ENCODE data around the gene GPR89A. TPM values are rescaled to one million over a fixed set of nuclear protein-coding genes. Genes with fewer than 3 reads are reported as not detected.

GPR89A gene
- 37.8 TPM for total RNA-seq

DNA sequence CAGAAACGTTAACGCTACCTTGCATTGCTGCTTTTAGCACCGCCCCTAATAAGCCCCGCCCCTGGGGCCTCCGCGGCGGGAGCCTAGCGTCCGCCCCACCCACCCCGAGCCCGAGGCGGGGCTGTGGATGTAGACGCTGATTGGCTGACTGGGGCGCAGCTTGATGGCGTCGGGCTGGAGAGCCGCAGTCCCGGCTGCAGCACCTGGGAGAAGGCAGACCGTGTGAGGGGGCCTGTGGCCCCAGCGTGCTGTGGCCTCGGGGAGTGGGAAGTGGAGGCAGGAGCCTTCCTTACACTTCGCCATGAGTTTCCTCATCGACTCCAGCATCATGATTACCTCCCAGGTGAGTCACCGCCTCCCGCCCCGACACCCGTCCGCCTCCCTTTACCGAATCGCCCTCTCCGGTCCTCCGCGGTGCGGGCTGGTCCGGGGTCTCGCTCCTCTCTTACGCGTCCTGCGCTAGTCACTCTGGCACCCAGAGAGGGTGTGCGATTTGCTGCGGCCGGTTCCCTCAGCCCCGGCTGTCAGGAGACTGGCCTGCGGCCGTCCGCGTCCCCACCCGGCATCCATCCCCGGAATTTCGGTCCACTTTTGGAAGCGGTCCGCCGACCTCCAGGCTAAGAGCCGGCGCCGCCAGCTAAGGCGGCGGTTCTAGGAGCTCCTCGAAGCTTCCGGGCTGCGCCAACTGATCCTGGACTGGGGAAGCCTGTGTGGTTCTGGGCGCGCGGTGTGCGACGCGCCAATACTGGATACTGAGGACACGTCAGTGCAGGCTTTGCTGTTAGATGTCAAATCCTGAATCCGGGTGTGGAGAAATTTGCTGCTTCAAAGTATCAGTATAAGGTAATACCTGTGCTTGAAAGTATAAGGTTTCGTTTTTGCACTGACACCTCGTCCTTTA is at the start of gene GPR89A:
TSS of gene GPR89A (plus strand) at position 156 of the 901 bp plus-strand sequence. CDS start at position 302, 146 bp downstream.

DNA sequence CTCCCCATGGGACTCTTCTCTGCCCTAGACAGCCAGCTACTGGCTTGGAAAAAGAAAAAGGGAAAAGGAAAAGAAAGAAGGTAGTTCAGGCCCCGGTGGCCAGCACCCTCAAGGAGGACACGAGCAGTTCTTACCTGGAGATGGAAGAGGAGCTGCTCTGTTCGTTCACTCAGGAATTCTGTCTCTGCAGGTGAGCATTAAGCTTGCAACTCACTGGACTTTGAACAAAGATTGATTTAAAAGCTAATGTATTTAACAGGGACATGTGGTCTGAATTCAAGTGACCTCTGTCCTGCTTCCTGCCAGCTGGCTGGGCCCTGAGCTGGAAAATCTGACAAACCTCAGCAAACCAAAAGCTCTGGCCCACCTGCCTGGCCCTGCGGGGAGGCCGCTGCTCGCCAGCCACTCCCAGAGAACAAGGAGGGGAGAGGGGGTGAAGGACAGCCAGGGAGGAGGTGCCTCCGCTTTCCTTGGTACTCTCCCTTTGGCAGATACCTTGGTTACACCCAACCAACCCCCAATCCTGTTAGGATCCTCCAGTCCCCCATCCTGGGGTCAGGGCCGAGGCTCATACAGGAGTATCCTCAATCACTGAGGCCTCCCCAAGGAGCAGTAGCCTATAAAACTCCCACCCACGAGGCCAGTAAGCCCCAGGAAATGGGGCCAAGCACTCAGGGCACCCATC is 99.5 kb downstream of the GPR89A start, which contains the start of gene PDZK1:
TSS of gene PDZK1 (minus strand) at position 186 of the 685 bp plus-strand sequence. CDS start 19,347 bp downstream, outside the sequence.

DNA sequence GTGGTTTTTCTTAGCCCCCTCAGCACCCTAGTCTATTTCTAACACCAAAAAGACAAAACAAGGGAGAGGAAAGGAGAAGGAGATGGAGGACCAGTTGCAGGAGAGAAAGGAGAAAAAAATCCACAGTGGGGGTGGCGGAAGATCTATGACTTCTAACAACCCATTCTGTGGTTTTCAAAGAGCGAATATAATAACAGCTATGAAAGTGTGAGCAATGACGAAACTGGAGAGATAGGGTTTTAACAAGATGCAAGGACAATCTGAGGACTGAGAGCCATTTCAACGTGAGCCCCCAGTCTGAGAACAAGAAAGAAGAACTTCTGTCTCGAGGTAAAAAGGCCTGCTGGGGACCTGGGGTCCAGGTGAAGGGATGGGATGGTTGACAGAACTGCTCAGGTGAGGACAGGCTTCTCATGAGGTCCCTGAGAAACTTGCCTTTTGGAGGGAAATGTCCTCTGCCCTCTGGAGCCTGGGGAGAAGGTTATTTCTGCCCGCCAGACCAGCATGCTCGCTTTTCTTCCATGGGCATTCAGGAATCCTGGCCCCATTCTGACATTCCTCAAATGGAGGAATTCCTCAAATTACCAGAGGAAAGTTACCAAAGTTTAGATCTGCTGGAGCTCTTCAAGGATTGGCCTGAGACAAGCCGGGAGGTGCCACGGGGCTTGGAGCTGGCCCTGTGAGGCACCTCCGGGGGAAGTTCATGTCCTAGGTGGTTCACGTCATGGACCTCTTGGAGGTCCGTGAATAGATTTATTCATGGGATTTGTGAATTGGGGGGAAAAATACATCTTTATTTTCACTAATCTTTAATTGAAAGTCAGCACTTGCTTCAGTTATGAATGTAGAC is 111.7 kb downstream of the GPR89A start, which contains the start of gene CD160:
TSS of gene CD160 (plus strand) at position 270 of the 850 bp plus-strand sequence. CDS start 8,829 bp downstream, outside the sequence.

Other genes with a start within 250 kb of the GPR89A start
- gene NBPF20, start 182.4 kb upstream of the GPR89A start, total RNA-seq = 9.2 TPM
- 1.8 TPM for gene PDZK1, start 99.4 kb downstream of the GPR89A start, total RNA-seq
- gene CD160, start 111.5 kb downstream of the GPR89A start, total RNA-seq = not detected
- gene RNF115, start 216.1 kb downstream of the GPR89A start, total RNA-seq = 32.5 TPM
- 29.1 TPM for gene POLR3C, start 216.2 kb downstream of the GPR89A start, total RNA-seq
- 8.5 TPM for gene NUDT17, start 237.6 kb downstream of the GPR89A start, total RNA-seq

Data from diencephalon (tissue), 1 donor.